HG03108 (cell line): ENCODE measurements around the gene TDRD9.
"Not testable (repeated sequence)": the region's sequence is repeated elsewhere in the genome, so short reads cannot be mapped to it uniquely, and the experiment has no call there.

Experiments used
- ATAC-seq: cut with Tn5 transposase; IDR thresholded peaks from one replicate; pipeline ENCODE4 v1.9.1; 2021; ENCODE audit warnings: moderate library complexity; ENCODE audit not compliant: unreplicated experiment

TDRD9 gene, protein sequence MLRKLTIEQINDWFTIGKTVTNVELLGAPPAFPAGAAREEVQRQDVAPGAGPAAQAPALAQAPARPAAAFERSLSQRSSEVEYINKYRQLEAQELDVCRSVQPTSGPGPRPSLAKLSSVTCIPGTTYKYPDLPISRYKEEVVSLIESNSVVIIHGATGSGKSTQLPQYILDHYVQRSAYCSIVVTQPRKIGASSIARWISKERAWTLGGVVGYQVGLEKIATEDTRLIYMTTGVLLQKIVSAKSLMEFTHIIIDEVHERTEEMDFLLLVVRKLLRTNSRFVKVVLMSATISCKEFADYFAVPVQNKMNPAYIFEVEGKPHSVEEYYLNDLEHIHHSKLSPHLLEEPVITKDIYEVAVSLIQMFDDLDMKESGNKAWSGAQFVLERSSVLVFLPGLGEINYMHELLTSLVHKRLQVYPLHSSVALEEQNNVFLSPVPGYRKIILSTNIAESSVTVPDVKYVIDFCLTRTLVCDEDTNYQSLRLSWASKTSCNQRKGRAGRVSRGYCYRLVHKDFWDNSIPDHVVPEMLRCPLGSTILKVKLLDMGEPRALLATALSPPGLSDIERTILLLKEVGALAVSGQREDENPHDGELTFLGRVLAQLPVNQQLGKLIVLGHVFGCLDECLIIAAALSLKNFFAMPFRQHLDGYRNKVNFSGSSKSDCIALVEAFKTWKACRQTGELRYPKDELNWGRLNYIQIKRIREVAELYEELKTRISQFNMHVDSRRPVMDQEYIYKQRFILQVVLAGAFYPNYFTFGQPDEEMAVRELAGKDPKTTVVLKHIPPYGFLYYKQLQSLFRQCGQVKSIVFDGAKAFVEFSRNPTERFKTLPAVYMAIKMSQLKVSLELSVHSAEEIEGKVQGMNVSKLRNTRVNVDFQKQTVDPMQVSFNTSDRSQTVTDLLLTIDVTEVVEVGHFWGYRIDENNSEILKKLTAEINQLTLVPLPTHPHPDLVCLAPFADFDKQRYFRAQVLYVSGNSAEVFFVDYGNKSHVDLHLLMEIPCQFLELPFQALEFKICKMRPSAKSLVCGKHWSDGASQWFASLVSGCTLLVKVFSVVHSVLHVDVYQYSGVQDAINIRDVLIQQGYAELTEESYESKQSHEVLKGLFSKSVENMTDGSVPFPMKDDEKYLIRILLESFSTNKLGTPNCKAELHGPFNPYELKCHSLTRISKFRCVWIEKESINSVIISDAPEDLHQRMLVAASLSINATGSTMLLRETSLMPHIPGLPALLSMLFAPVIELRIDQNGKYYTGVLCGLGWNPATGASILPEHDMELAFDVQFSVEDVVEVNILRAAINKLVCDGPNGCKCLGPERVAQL (N-terminal part only)

GRCh38 chr14:103928011-103928890 lies at the start of gene TDRD9:
TDRD9 (plus strand) TSS chr14:103928456; CDS start chr14:103928510, 54 bp downstream.
- ATAC-seq, result no peak

GRCh38 chr14:103879118-103879569 lies 49.1 kb upstream of the TDRD9 start:
- no peak for ATAC-seq

DNA sequence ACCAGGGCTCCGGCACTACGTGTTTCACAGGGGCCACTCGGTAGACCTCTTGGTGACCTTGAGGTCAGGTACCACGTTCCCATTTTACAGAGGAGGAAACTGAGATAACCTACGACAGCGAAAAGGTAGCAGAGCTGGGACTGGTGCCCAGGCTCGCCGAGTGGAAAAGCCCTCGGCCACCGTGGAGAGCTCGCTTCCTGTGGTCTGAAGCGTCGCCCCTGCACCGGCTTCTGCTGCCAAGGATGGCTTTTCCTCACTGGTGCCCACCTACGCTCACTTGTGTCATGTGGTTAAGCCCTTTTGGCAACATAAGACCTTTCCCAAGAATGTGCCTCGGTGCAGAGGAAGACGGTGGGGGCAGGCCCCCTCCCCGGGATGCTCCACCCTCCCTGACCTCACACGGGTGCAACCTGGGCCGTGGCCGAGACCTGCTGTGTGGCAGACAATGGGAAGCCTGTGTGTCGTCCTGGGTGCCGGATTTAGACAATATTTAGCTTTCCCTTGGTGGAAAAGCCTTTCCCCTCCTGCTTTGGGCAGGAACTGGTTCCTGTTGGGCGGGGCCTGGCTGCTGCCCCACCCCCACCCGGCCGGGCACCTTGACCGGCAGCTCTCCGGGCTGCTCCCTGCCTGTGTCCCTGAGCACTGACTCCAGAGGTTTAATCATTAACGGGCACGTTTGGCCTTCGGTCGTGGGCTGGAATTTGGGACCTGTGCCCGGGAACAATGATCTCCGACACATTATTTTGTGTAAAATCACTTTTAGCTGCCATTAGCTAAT lies 48.5 kb upstream of the TDRD9 start:
- ATAC-seq, result no peak

DNA sequence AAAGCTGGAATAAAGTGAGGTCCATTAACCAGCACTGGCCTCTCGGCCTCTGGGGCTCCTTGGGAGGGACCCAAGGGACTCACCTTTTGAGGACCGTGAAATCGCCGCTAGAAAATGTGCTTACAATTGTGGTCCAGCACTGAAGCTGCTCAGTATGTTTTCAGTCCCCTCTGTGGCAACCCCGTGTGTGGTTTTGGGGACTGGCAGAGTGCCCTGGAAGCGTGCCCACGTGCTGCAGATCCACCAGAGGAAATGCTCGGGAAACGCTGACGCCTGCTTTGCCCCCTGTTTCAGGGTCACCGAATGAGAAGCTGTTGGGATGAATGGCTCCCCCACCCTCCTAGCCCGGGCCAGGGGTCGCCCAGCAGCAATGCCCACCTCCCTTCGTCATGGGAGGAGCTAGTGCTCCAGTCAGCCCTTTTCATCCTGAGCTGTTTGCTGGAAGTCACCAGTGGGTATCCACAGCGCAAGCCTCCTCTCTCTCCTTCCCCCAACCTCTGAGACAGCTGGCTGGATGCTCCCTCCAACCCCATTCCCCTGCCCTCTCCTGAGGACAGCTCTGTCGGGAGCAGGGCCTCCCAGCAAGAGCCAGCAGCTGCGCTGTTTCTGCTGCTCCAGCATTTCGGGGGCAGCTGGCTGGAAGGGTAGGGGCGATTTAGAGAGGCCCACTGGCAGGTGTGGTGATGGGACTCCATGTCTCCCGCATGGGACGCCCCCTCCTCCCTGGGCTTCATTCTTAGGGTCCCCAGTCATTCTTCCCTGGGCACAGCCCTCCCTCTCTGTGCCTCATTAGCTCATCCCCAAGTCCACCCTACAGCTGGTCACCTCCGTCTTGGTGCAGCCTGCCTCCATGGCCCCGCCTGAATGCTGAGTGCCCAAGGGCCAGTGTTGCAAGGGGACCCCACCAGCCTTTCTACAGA lies 47.6 kb upstream of the TDRD9 start:
- ATAC-seq, result no peak

DNA sequence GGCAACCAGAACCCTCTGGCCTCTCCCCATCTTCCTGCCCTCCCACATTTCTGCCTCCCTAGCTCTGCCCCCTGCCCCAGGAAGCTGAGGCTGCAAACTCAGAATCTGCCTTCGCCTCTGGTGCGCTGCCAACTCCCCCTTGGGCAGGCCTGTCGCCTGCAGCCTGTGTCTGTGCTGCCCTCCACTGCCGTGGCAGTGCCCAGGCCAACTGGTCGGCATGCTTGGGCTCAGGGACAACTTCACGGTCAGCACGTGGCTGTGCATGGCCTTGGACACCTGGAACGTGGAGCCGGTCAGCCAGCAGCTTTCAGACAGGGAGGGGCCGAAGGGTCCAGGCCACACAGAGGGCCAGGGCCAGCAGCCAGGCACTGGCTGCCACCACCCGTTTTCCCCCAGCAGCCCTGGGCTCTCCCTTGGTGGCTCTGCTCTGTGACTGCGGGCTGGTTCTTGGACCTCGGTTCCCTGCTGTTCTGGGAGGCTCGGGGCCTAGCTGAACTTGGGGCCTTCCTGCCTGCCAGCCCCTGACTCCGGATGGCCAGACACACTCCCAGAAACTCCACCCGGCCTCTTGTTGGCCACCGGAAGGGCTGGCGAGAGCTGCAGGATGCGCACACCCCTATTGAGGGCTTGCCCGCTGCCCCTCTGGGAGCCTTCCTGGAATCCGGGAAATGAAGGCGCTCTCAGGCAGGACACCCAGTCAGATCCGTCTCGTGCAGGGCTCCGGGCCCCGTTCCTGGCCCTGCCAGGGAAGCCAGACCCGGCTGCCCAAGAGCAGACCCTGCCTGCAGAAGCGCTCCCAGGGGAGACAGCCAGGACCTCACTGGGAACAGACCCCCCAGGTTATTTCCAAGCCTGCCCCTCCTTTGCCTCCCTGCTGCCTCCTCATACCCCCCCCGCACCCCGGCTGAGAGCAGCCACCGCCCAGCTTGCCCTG lies 46.7 kb upstream of the TDRD9 start:
- no peak for ATAC-seq

DNA sequence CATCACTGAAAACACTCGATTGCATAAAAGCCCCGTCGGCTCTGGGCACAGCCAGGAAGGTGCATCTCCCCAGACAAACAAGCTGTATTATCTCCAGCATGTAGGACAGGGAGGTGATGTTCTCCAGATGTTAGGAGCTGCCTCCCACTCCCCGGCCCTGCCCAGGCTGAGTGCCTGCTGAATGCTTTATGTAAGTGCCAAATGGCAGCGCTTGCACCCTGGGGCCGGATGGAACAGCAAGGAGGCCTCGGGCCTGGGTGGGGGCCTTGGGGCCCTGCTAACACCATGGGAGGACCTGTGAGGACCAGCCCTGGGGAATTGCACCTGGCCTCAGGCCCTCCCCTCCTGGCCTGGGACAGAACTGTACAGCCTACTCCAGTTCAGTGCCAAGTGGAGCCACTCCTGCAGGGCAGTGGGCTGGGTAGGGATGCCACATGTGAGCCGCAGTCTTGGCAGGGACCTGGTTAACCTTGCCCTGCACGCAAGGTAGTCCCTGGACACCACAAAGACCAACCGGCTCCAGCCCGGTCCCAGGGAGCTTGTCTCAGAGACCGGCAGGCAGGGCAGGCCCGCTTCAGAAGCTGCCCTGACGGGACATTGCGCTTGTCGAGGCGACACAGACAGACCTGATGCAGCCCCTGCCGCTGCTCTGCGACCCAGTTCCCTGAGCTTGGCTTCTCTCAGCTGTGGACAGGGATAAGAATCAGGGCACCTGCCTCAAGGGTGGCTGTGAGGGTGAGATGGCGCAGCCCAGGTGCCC lies 45.6 kb upstream of the TDRD9 start:
- no peak for ATAC-seq

- no peak for ATAC-seq
Observed at GRCh38 chr14:103883263-103883523, 45.1 kb upstream of the TDRD9 start.

- ATAC-seq, result no peak
Observed at GRCh38 chr14:103884854-103885253, 43.4 kb upstream of the TDRD9 start.

GRCh38 chr14:103885509-103885932 lies 42.7 kb upstream of the TDRD9 start:
- ATAC-seq, result no peak

GRCh38 chr14:103886304-103887169 lies 41.7 kb upstream of the TDRD9 start:
- ATAC-seq, result no peak

GRCh38 chr14:103887170-103887501 lies 41.1 kb upstream of the TDRD9 start:
- no peak for ATAC-seq

GRCh38 chr14:103887557-103888115 lies 40.6 kb upstream of the TDRD9 start:
- no peak for ATAC-seq

DNA sequence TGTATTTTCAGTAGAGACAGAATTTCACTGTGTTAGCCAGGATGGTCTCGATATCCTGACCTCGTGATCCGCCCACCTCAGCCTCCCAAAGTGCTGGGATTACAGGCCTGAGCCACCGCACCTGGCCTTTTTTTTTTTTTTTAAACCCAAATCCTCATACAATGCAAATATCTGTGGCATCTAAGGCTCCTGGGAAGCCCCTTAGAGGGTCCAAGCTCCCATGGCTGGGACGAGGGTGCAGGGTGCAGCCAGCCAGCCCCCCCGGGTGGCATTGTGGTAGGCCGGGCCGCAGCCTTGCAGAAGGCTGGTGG lies 39.3 kb upstream of the TDRD9 start:
- not testable (repeated sequence) for ATAC-seq

DNA sequence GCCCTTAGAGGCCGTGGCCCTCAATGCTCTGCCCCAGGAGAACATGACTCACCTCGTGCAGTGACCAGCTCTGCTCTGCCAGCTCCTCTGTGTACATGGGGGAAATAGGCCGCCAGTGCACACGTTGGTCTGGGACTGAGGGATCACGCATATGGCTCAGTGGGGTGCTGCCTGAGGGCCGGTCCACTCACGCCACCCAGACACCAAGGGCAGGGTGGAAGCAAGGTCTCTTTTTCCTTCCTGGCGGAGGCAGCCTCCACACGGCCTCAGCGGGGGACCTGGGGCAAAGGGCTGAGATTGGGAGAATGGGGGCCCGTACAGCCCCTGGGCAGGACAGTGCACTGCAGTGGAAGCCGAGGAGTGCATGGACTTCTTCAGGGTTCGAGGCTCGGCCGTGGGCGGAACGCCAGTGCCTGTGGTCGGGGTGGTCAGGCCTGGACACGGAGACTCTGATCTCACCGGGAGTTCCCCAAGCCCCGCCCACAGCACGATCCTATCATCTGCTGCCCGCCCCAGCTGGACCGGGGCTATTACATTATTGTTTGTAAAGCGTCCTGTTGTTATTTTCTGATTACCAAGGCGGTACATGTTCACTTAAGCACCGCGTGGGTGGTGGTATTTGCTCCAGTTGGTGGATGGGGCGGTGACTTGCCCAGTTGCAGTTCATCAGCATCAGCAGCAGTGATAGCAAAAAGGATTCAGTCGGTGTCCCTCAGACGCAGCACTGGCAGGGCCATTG lies 38.8 kb upstream of the TDRD9 start:
- no peak for ATAC-seq

- ATAC-seq, result no peak
Observed at GRCh38 chr14:103890052-103890371, 38.2 kb upstream of the TDRD9 start.
